K562 (cell line): Measurements from ENCODE around the gene PSMA5. TPM values are rescaled to one million over a fixed set of nuclear protein-coding genes. Genes with fewer than 3 reads are reported as not detected.

Source experiments
- ATAC-seq: fragments of 200-7000 bp; cut with Tn5 transposase; 3 replicates; pipeline ENCODE4 v1.9.1; 2020; ENCODE audit warnings: moderate library complexity
- BruUV-seq: library from RNA; stranded (reverse); fragments of 400-500 nt; replicated peaks from 2 replicates; lab custom pipeline; 2021; lab: Mats Ljungman, UMichigan
- CTCF ChIA-PET: fragments of 300-600 bp; formaldehyde crosslinking; extraction: SDS; loops from one replicate; lab custom pipeline; 2021; ENCODE audit warnings: low intra/inter-chr PET ratio; lab: Yijun Ruan, JAX
- POLR2A ChIA-PET: fragments of 300-600, 350-650 bp; sonication (Branson Sonifier 250); formaldehyde crosslinking; extraction: SDS; loops from one replicate; lab custom pipeline; 2021; ENCODE audit warnings: antibody characterized with exemption, inconsistent platforms; lab: Yijun Ruan, JAX
- DNase-seq, 4 experiments: peaks; one replicate each; pipeline versions ENCODE4 v3.0.0 to v3.0.0-alpha.2; 2011 to 2018; ENCODE audit warnings: low spot score in 3 of 4, mixed read lengths in 3 of 4; ENCODE audit errors: extremely low read depth in 1 of 4
- FAIRE-seq: peaks from 2 replicates; lab custom pipeline; 2011; peaks lifted over from hg19 to GRCh38; lab: Jason Lieb, UNC
- H2AFZ ChIP-seq: 2 replicates; pipeline ENCODE4 v1.6.0; 2011; ENCODE audit warnings: low read depth, low read length, control low read depth, inconsistent platforms
- H3K27ac ChIP-seq: fragments of 200-600 bp; 3 replicates; pipeline ENCODE4 v1.8.0; 2011; ENCODE audit warnings: low read depth, mild to moderate bottlenecking, control low read depth, inconsistent platforms, low read length, moderate library complexity, mixed read lengths; ENCODE audit errors: extremely low read depth
- H3K27me3 ChIP-seq, 2 experiments: fragments of 300-600 bp in 1 of 2; 2 replicates in 1 of 2; 3 replicates in 1 of 2; pipeline versions ENCODE4 v1.6.0 to v1.8.0; 2011; ENCODE audit warnings: inconsistent platforms in 2 of 2, low read length in 2 of 2, mild to moderate bottlenecking in 1 of 2, mixed read lengths in 1 of 2, moderate library complexity in 1 of 2; ENCODE audit not compliant: control insufficient read depth in 2 of 2, insufficient read depth in 2 of 2
- H3K36me3 ChIP-seq: fragments of 300-600 bp; 3 replicates; pipeline ENCODE4 v1.8.0; 2011; ENCODE audit warnings: mild to moderate bottlenecking, low read length, inconsistent platforms; ENCODE audit not compliant: control insufficient read depth, insufficient read depth
- H3K4me1 ChIP-seq, 2 experiments: fragments of 200-600 bp in 1 of 2; replicated peaks in 1 of 2; 2 replicates in 1 of 2; 3 replicates in 1 of 2; pipeline versions ENCODE4 v1.5.1 to v1.8.0; 2011; ENCODE audit warnings: inconsistent platforms in 2 of 2, low read length in 2 of 2, mild to moderate bottlenecking in 1 of 2, mixed read lengths in 1 of 2, moderate library complexity in 1 of 2; ENCODE audit not compliant: control insufficient read depth in 2 of 2, insufficient read depth in 2 of 2
- H3K4me2 ChIP-seq: 2 replicates; pipeline ENCODE4 v1.6.1; 2011; ENCODE audit warnings: low read length, control low read depth, inconsistent platforms, mixed read lengths; ENCODE audit not compliant: insufficient read depth
- H3K4me3 ChIP-seq: fragments of 200-600 bp; sonication (generic), shearing (Covaris generic); 2 replicates; pipeline ENCODE4 v1.5.1; 2016; ENCODE audit warnings: control low read depth, inconsistent platforms
- H3K79me2 ChIP-seq: fragments of 200-600 bp; 3 replicates; pipeline ENCODE4 v1.8.0; 2011; ENCODE audit warnings: low read length, inconsistent platforms; ENCODE audit not compliant: control insufficient read depth, insufficient read depth
- H3K9ac ChIP-seq, 2 experiments: 2 replicates each; pipeline versions ENCODE4 v1.6.0 to v1.6.1; 2011; ENCODE audit warnings: low read depth in 2 of 2, low read length in 2 of 2, control low read depth in 1 of 2, inconsistent platforms in 1 of 2, mild to moderate bottlenecking in 1 of 2, mixed read lengths in 1 of 2; ENCODE audit not compliant: insufficient read depth in 1 of 2
- H3K9me1 ChIP-seq: one replicate; pipeline ENCODE4 v1.6.0; 2011; ENCODE audit warnings: inconsistent platforms, mild to moderate bottlenecking, low read length, moderate library complexity; ENCODE audit not compliant: control insufficient read depth, insufficient read depth
- H3K9me3 ChIP-seq: replicated peaks from 2 replicates; pipeline ENCODE4 v1.5.1; 2011; ENCODE audit warnings: low read depth, low read length, inconsistent platforms; ENCODE audit not compliant: control insufficient read depth, insufficient read depth
- H4K20me1 ChIP-seq: replicated peaks from 2 replicates; pipeline ENCODE4 v1.6.1; 2011; ENCODE audit warnings: low read length, inconsistent platforms, mixed read lengths; ENCODE audit not compliant: control insufficient read depth, insufficient read depth
- EGR1 ChIP-seq: fragments of 450-650 bp; conservative IDR thresholded peaks from 2 replicates; pipeline ENCODE4 v1.6.1; 2017; ENCODE audit warnings: mild to moderate bottlenecking
- WGBS: fragments of 100-300 bp; shearing (Covaris generic); methylation state at CpG from one replicate; pipeline ENCODE4 v1.1.6; 2016; ENCODE audit warnings: low coverage, mixed read lengths; ENCODE audit not compliant: insufficient coverage; ENCODE audit errors: missing lambda C conversion rate; 5-methylcytosine and 5-hydroxymethylcytosine counted together
- in situ Hi-C: fragments of 300-500 bp; cut with MboI; formaldehyde crosslinking; loops from 4 replicates; pipeline ENCODE4 v1.15.0; 2018; ENCODE audit warnings: inconsistent platforms, mixed read lengths
- intact Hi-C: fragments of 100-400 bp; cut with micrococcal nuclease; formaldehyde crosslinking; loops from 2 replicates; pipeline ENCODE4 v1.14.2; 2022
- polyA plus RNA-seq, 8 experiments: library from polyadenylated mRNA; depleted of rRNA in 4 of 8; stranded (reverse) in 5 of 8; unstranded in 3 of 8; fragments of >200 nt; fragmentation: Nextera tagmentation in 2 of 8; fragmentation: Illumina TruSeq in 1 of 8; extraction: Ambion mirVana in 2 of 8; extraction: Trizol in 1 of 8; gene quantifications; 2 replicates each; pipeline versions ENCODE4 v1.2.1 to v1.2.3, GENCODE V29; 2011 to 2014; ENCODE audit warnings: inconsistent platforms in 1 of 8, missing spikeins in 1 of 8
- total RNA-seq, 7 experiments: library from RNA; depleted of rRNA in 6 of 7; stranded (reverse); fragments of >200 nt in 6 of 7; fragmentation: Illumina TruSeq in 2 of 7; extraction: Trizol in 2 of 7; gene quantifications; 2 replicates each; pipeline versions ENCODE4 v1.2.1 to v1.2.3, GENCODE V29; 2011 to 2021; ENCODE audit warnings: low replicate concordance in 1 of 7
- TF ChIP-seq, protein P1 (sequence below): fragments of 250-450 bp; sonication (Bioruptor Pico); IDR thresholded peaks from 2 replicates; pipeline ENCODE4 v1.4.0; 2020; ENCODE audit warnings: mild to moderate bottlenecking, moderate library complexity

Gene PSMA5
- total and polyA plus RNA-seq, 9 of the 15 experiments (the other 6 are each of a cell fraction or from before 2014, with no cell fraction given): 82.6 to 542 (median 287) TPM

DNA sequence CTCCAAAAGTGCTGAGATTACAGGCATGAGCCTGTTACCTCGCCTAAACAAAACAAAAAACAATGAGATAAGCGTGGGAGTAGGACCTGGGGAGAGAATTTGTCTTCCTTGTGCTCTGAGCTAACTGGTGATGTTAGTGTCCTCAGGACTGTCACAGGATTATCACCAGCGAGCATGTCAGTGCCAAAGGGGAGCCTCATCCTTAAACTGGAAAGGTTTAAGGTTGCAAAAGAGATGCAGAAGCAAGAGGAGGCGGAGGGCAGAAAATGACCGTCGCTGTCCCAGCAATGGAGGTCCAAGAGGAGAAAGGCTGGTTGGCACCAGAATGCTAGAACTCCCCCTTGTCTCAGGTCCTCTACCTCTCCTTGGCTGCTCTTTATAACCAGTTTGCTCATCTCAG lies 44.0 kb upstream of the PSMA5 start:
- H2AFZ ChIP-seq: no peak overlapping the region
- no peaks in the 10 kb centered on the region for H3K36me3 ChIP-seq
- H4K20me1 ChIP-seq: no peaks in the 10 kb centered on the region; the same call in 1 of the 2 replicates
- no peak overlapping the region for H3K27ac ChIP-seq
- ChIA-PET POLR2A (interaction anchor here (0.6 to 2.4 kb wide), 5 partner anchors 10 to 25 kb away, joined by 3 to 6 read pairs (median 4); partner anchors contain the start of gene ATXN7L2), CTCF (no interaction called here)
- no peak for ATAC-seq
- H3K4me2 ChIP-seq: no peak overlapping the region
- no peaks in the 10 kb centered on the region for H3K9me3 ChIP-seq
- TF ChIP-seq EGR1: peak; percentile 23; the same call in 1 of the 2 replicates
- TF ChIP-seq, protein P1, sequence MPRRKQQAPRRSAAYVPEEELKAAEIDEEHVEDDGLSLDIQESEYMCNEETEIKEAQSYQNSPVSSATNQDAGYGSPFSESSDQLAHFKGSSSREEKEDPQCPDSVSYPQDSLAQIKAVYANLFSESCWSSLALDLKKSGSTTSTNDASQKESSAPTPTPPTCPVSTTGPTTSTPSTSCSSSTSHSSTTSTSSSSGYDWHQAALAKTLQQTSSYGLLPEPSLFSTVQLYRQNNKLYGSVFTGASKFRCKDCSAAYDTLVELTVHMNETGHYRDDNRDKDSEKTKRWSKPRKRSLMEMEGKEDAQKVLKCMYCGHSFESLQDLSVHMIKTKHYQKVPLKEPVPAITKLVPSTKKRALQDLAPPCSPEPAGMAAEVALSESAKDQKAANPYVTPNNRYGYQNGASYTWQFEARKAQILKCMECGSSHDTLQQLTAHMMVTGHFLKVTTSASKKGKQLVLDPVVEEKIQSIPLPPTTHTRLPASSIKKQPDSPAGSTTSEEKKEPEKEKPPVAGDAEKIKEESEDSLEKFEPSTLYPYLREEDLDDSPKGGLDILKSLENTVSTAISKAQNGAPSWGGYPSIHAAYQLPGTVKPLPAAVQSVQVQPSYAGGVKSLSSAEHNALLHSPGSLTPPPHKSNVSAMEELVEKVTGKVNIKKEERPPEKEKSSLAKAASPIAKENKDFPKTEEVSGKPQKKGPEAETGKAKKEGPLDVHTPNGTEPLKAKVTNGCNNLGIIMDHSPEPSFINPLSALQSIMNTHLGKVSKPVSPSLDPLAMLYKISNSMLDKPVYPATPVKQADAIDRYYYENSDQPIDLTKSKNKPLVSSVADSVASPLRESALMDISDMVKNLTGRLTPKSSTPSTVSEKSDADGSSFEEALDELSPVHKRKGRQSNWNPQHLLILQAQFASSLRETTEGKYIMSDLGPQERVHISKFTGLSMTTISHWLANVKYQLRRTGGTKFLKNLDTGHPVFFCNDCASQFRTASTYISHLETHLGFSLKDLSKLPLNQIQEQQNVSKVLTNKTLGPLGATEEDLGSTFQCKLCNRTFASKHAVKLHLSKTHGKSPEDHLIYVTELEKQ: no peak
- H3K27me3 ChIP-seq: peaks cover 61 to 82% of the 10 kb centered on the region in 2 experiments
- DNase-seq: peak in 2 of 4 experiments; percentile 7 to 12
- no peaks in the 10 kb centered on the region for H3K79me2 ChIP-seq
- H3K9ac ChIP-seq: no peak overlapping the region
- 0% methylated on average over 6 of the region's 6 CpGs for WGBS
- in situ Hi-C loops (no loop called here), intact Hi-C loops (no loop called here)
- no peaks in the 10 kb centered on the region for H3K9me1 ChIP-seq
- peaks cover 0 to 11% of the 10 kb centered on the region in 2 experiments; a peak in 3 of 5 replicates for H3K4me1 ChIP-seq
- no TSS peak for BruUV-seq
- no peak for FAIRE-seq
- H3K4me3 ChIP-seq: no peak overlapping the region
